ENCODE results near the gene SLC1A7. TPM values are rescaled to one million over a fixed set of nuclear protein-coding genes. Genes with fewer than 3 reads are reported as not detected.

Gene SLC1A7
- total and polyA plus RNA-seq, 2 donors: 0.29 TPM; not detected in 1

DNA sequence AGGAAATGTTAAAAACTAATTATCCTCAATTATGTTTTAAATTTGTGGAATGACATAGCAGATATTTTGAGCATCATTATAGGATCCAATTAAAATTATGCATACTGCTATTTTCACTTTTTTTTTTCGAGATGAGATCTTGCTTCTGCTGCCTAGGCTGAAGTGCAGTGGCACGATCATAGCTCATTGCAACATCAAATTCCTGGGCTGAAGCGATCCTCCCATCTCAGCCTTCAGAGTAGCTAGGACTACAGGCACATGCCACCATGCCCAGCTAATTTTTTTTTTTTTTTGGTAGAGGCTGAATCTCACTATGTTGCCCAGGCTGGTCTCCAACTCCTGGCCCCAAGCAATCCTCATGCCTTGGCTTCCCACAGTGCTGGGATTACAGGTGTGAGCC lies 11.3 kb upstream of the SLC1A7 start:
- H3K36me3 ChIP-seq (ENCODE audit: insufficient read depth): no peaks in the 10 kb centered on the region

GRCh38 chr1:53148123-53148522 lies 5.7 kb upstream of the SLC1A7 start:
- WGBS: 67% methylated on average over 3 of the region's 3 CpGs
- Histone ChIP-seq H3K4me3 (ENCODE audit: low read depth, low read length) (no peak overlapping the region), H3K27ac (ENCODE audit: low read depth) (no peak overlapping the region), H3K4me1 (ENCODE audit: insufficient read depth) (no peaks in the 10 kb centered on the region), H3K36me3 (ENCODE audit: insufficient read depth) (no peaks in the 10 kb centered on the region)
- DNase-seq (ENCODE audit: extremely low spot score): no peak

More for the DNA sequence above, 11.3 kb upstream of the SLC1A7 start:
- no peak for DNase-seq (ENCODE audit: extremely low spot score)
- 90% methylated on average over 3 of the region's 3 CpGs for WGBS
- Histone ChIP-seq H3K4me3 (ENCODE audit: low read depth, low read length) (no peak overlapping the region), H3K4me1 (ENCODE audit: insufficient read depth) (no peaks in the 10 kb centered on the region), H3K27ac (ENCODE audit: low read depth) (no peak overlapping the region)

- DNase-seq (ENCODE audit: extremely low spot score): no peak
- 90% methylated on average over 4 of the region's 4 CpGs for WGBS
- Histone ChIP-seq H3K36me3 (ENCODE audit: insufficient read depth) (no peaks in the 10 kb centered on the region), H3K4me1 (ENCODE audit: insufficient read depth) (no peaks in the 10 kb centered on the region), H3K27ac (ENCODE audit: low read depth) (no peak overlapping the region), H3K4me3 (ENCODE audit: low read depth, low read length) (no peak overlapping the region)
These were observed 4.7 kb upstream of the SLC1A7 start for GRCh38 chr1:53147174-53147573.

- WGBS: 25% methylated on average over 24 of the region's 24 CpGs
- DNase-seq (ENCODE audit: extremely low spot score): peak; percentile 61
- Histone ChIP-seq H3K4me3 (ENCODE audit: low read depth, low read length) (no peak overlapping the region), H3K4me1 (ENCODE audit: insufficient read depth) (no peaks in the 10 kb centered on the region), H3K36me3 (ENCODE audit: insufficient read depth) (no peaks in the 10 kb centered on the region), H3K27ac (ENCODE audit: low read depth) (peak overlapping the region; percentile 77)
These were observed 3.7 kb upstream of the SLC1A7 start for GRCh38 chr1:53145942-53146708.

DNA sequence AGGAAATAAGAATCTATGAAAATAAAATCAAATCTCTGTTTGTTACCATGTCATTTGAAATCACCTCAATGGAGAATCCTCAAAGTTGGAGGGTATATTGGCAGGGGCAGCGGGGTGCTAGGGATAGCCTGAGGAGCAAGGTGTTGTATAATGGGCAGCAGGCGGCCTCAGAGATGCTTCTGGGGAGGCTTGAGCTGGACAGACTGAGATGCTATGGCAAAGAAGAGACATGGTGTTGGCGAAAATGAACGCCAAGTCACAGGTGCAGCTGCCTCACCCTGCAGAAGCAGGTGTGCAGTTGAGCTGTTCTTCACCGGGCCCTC lies 3.1 kb upstream of the SLC1A7 start:
- no peaks in the 10 kb centered on the region for H3K36me3 ChIP-seq (ENCODE audit: insufficient read depth)
- no peak for DNase-seq (ENCODE audit: extremely low spot score)
- no peaks in the 10 kb centered on the region for H3K4me1 ChIP-seq (ENCODE audit: insufficient read depth)
- no peak overlapping the region for H3K4me3 ChIP-seq (ENCODE audit: low read depth, low read length)
- H3K27ac ChIP-seq (ENCODE audit: low read depth): no peak overlapping the region
- WGBS: 17% methylated on average over 5 of the region's 5 CpGs

- no peaks in the 10 kb centered on the region for H3K36me3 ChIP-seq (ENCODE audit: insufficient read depth)
- no peak for DNase-seq (ENCODE audit: extremely low spot score)
- H3K4me1 ChIP-seq (ENCODE audit: insufficient read depth): no peaks in the 10 kb centered on the region
- 84% methylated on average over 11 of the region's 11 CpGs for WGBS
- H3K27ac ChIP-seq (ENCODE audit: low read depth): no peak overlapping the region
- H3K4me3 ChIP-seq (ENCODE audit: low read depth, low read length): no peak overlapping the region
These were observed 2.7 kb upstream of the SLC1A7 start for GRCh38 chr1:53145051-53145600.

- Histone ChIP-seq H3K27ac (ENCODE audit: low read depth) (no peak overlapping the region), H3K4me3 (ENCODE audit: low read depth, low read length) (no peak overlapping the region), H3K4me1 (ENCODE audit: insufficient read depth) (no peaks in the 10 kb centered on the region), H3K36me3 (ENCODE audit: insufficient read depth) (no peaks in the 10 kb centered on the region)
- no peak for DNase-seq (ENCODE audit: extremely low spot score)
- 93% methylated on average over 3 of the region's 3 CpGs for WGBS
These were observed 1.8 kb upstream of the SLC1A7 start for GRCh38 chr1:53144201-53144600.

DNA sequence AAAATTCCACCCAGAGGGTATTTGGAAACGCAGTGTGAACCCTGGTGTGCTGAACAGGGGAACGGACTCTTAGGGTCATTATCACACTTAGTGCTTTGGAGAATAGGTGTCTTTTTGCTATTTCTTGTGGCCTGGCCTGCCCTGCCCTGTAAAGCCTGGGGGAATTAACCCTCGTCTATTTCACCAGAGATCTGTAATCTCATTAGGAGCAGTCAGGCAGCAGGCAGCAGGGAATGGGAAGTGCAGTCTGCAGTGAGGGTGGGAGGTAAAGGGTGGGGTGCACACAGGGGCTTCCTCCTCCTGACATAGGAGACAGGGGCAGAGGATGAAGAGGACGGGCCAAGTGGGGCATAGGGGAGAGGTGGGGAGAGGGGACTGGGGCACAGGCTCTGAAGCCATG lies 1.1 kb upstream of the SLC1A7 start:
- no peak overlapping the region for H3K27ac ChIP-seq (ENCODE audit: low read depth)
- no peak for DNase-seq (ENCODE audit: extremely low spot score)
- 81% methylated on average over 4 of the region's 4 CpGs for WGBS
- H3K36me3 ChIP-seq (ENCODE audit: insufficient read depth): no peaks in the 10 kb centered on the region
- no peak overlapping the region for H3K4me3 ChIP-seq (ENCODE audit: low read depth, low read length)
- no peaks in the 10 kb centered on the region for H3K4me1 ChIP-seq (ENCODE audit: insufficient read depth)

GRCh38 chr1:53141487-53142055 lies 867 bp downstream of the SLC1A7 start:
- WGBS: 82% methylated on average over 15 of the region's 15 CpGs
- Histone ChIP-seq H3K27ac (ENCODE audit: low read depth) (no peak overlapping the region), H3K4me3 (ENCODE audit: low read depth, low read length) (no peak overlapping the region), H3K36me3 (ENCODE audit: insufficient read depth) (no peaks in the 10 kb centered on the region), H3K4me1 (ENCODE audit: insufficient read depth) (no peaks in the 10 kb centered on the region)
- no peak for DNase-seq (ENCODE audit: extremely low spot score)

DNA sequence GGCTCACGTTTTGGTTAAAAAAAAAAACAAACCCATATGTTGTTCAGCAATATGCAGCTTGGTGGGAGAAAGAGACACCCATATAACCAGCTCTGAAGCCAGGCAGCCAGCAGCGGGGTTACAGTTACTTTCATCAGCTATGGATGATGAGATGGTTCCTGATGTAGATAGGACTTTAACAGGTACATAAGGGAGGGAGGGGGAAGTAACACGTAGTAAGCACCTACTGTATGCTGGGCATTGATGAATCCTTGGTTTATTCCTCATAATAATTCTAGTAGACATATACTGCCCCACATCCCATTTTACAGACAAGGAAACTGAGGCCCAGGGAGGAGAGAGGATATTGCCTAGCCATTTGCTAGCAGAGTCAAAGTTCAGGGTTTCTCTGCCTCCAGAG lies 2.0 kb downstream of the SLC1A7 start:
- no peaks in the 10 kb centered on the region for H3K4me1 ChIP-seq (ENCODE audit: insufficient read depth)
- DNase-seq (ENCODE audit: extremely low spot score): no peak
- H3K4me3 ChIP-seq (ENCODE audit: low read depth, low read length): no peak overlapping the region
- no peak overlapping the region for H3K27ac ChIP-seq (ENCODE audit: low read depth)
- no peaks in the 10 kb centered on the region for H3K36me3 ChIP-seq (ENCODE audit: insufficient read depth)
- WGBS: 62% methylated on average over 3 of the region's 3 CpGs

DNA sequence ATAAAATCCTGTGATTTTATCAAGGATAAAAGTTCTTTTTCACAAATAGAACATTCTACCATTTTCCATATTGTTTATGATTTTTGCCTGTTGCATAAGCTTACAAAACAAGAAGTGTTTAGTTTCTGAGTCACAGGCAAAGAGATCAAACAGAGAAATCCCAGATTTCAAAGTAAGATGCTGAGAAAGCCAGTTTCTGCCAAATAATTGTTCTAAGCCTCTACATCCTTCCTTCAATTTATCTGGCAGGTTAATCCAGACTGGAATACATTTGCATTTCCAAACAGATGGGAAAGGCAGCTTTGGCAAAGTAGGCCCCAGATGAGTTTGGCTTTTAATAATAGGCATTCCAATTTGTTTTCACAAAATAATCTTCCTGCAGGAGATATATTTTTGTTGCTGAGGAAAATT lies 2.5 kb downstream of the SLC1A7 start:
- DNase-seq (ENCODE audit: extremely low spot score): no peak
- H3K27ac ChIP-seq (ENCODE audit: low read depth): no peak overlapping the region
- H3K4me1 ChIP-seq (ENCODE audit: insufficient read depth): no peaks in the 10 kb centered on the region
- H3K4me3 ChIP-seq (ENCODE audit: low read depth, low read length): no peak overlapping the region
- H3K36me3 ChIP-seq (ENCODE audit: insufficient read depth): no peaks in the 10 kb centered on the region

GRCh38 chr1:53138991-53139884 lies 3.2 kb downstream of the SLC1A7 start:
- peak overlapping the region; percentile 66 for H3K27ac ChIP-seq (ENCODE audit: low read depth)

DNA sequence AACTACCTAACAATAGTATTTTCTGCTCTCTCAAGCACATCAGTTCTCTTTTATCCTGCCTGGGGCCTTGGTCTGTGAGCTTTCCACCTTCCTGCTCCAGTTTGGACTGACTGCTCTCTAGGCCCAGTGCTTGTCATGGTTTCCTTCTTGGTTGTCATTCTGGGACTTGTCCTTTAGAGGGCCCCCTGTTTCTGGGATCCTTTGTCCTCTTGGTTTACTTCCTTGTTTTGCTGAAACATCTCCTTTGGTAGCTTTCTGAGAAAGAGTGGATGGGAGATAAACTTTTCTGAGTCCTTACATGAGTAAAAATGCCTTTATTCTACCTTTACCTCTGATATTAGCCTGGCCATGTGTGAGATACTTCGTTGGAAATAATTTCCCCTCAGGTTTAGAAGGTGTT lies 4.7 kb downstream of the SLC1A7 start:
- Histone ChIP-seq H3K27ac (ENCODE audit: low read depth) (no peak overlapping the region), H3K4me1 (ENCODE audit: insufficient read depth) (no peaks in the 10 kb centered on the region), H3K4me3 (ENCODE audit: low read depth, low read length) (no peak overlapping the region), H3K36me3 (ENCODE audit: insufficient read depth) (no peaks in the 10 kb centered on the region)
- 92% methylated on average over 1 of the region's 1 CpG for WGBS
- DNase-seq (ENCODE audit: extremely low spot score): no peak

More at GRCh38 chr1:53138991-53139884, 3.2 kb downstream of the SLC1A7 start:
- Histone ChIP-seq H3K4me3 (ENCODE audit: low read depth, low read length) (no peak overlapping the region), H3K4me1 (ENCODE audit: insufficient read depth) (no peaks in the 10 kb centered on the region), H3K36me3 (ENCODE audit: insufficient read depth) (no peaks in the 10 kb centered on the region)
- 88% methylated on average over 8 of the region's 8 CpGs for WGBS
- DNase-seq (ENCODE audit: extremely low spot score): no peak

DNA sequence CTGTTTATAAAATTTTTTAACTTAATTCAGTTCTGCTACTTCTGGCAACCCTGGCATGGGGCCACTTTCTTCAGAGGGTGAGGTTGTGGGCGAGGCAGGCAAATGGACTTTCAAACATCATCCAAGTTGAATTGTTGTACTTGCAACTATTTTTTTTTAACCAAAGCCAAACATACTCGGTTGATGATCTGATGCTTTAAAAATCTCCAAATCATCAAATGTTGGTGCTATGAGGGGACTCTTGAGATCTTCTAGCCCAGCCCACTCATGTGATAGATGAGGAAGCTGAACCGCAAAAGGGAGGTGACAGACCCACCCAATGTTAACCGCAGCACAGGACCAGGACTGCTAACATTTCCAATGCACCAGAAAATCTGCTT lies 6.7 kb downstream of the SLC1A7 start:
- H3K36me3 ChIP-seq (ENCODE audit: insufficient read depth): no peaks in the 10 kb centered on the region
- WGBS: 24% methylated on average over 4 of the region's 4 CpGs
- H3K4me3 ChIP-seq (ENCODE audit: low read depth, low read length): no peak overlapping the region
- H3K4me1 ChIP-seq (ENCODE audit: insufficient read depth): no peaks in the 10 kb centered on the region
- no peak overlapping the region for H3K27ac ChIP-seq (ENCODE audit: low read depth)
- DNase-seq (ENCODE audit: extremely low spot score): no peak

All from urinary bladder (tissue), 4 donors.